Measurements from ENCODE around the gene PRTFDC1. TPM values are rescaled to one million over a fixed set of nuclear protein-coding genes. Genes with fewer than 3 reads are reported as not detected.

The PRTFDC1 gene
- total RNA-seq, 1 experiment from 2014 or later, result not detected

GRCh38 chr10:24871011-24871935 is 81.1 kb downstream of the PRTFDC1 start:
- no TSS peak for BruUV-seq (replicated peaks)
- TF ChIP-seq, protein P1, sequence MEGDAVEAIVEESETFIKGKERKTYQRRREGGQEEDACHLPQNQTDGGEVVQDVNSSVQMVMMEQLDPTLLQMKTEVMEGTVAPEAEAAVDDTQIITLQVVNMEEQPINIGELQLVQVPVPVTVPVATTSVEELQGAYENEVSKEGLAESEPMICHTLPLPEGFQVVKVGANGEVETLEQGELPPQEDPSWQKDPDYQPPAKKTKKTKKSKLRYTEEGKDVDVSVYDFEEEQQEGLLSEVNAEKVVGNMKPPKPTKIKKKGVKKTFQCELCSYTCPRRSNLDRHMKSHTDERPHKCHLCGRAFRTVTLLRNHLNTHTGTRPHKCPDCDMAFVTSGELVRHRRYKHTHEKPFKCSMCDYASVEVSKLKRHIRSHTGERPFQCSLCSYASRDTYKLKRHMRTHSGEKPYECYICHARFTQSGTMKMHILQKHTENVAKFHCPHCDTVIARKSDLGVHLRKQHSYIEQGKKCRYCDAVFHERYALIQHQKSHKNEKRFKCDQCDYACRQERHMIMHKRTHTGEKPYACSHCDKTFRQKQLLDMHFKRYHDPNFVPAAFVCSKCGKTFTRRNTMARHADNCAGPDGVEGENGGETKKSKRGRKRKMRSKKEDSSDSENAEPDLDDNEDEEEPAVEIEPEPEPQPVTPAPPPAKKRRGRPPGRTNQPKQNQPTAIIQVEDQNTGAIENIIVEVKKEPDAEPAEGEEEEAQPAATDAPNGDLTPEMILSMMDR (IDR thresholded peaks at IDR 0.05; ENCODE audit: unreplicated experiment), result no peak
- no peak overlapping the region for H3K4me3 Mint-ChIP-seq (ENCODE audit: unreplicated experiment)
- no peaks in the 10 kb centered on the region for H3K27me3 Mint-ChIP-seq (ENCODE audit: insufficient read depth, unreplicated experiment)
- POLR2A ChIA-PET, result interaction anchor here (0.6 to 1.1 kb wide), 2 partner anchors 14 to 546 kb away, joined by 4 to 5 read pairs; no protein-coding TSS in a partner anchor
- no peak overlapping the region for H3K27ac Mint-ChIP-seq (ENCODE audit: low read depth, unreplicated experiment)
- H3K9me3 Mint-ChIP-seq (ENCODE audit: unreplicated experiment), result peaks cover 7% of the 10 kb centered on the region
- DNase-seq (ENCODE audit: unreplicated experiment), result no peak
- no peaks in the 10 kb centered on the region for H3K36me3 Mint-ChIP-seq (ENCODE audit: insufficient read depth, unreplicated experiment)
- peaks cover 33% of the 10 kb centered on the region for H3K4me1 Mint-ChIP-seq (ENCODE audit: insufficient read depth, unreplicated experiment)
- intact Hi-C loops (cut with micrococcal nuclease), result no loop called here
- CTCF ChIA-PET, result interaction anchor here (0.6 to 1.4 kb wide), 3 partner anchors 18 to 229 kb away, joined by 3 to 4 read pairs (median 3); no protein-coding TSS in a partner anchor

- TF ChIP-seq, protein P1 (IDR thresholded peaks at IDR 0.05; ENCODE audit: unreplicated experiment), result no peak
- Mint-ChIP-seq H3K9me3 (ENCODE audit: unreplicated experiment) (no peaks in the 10 kb centered on the region), H3K4me3 (ENCODE audit: unreplicated experiment) (no peak overlapping the region), H3K27ac (ENCODE audit: low read depth, unreplicated experiment) (no peak overlapping the region), H3K36me3 (ENCODE audit: insufficient read depth, unreplicated experiment) (no peaks in the 10 kb centered on the region), H3K27me3 (ENCODE audit: insufficient read depth, unreplicated experiment) (no peaks in the 10 kb centered on the region), H3K4me1 (ENCODE audit: insufficient read depth, unreplicated experiment) (peaks cover 43% of the 10 kb centered on the region)
- no TSS peak for BruUV-seq (replicated peaks)
- intact Hi-C loops (cut with micrococcal nuclease), result loop anchor here (10.0 kb wide), 1 partner anchor 225 kb away; no protein-coding TSS in a partner anchor
- CTCF ChIA-PET, result interaction anchor here (0.6 to 1.0 kb wide), 2 partner anchors 12 to 212 kb away, joined by 3 to 4 read pairs; no protein-coding TSS in a partner anchor
- POLR2A ChIA-PET, result interaction anchor here (0.6 to 0.9 kb wide), 4 partner anchors 20 to 73 kb away, joined by 3 to 4 read pairs (median 3); no protein-coding TSS in a partner anchor
- no peak for DNase-seq (ENCODE audit: unreplicated experiment)
These were observed 82.9 kb downstream of the PRTFDC1 start for GRCh38 chr10:24869354-24870015.

- intact Hi-C loops (cut with micrococcal nuclease), result loop anchor here (10.0 kb wide), 1 partner anchor 222 kb away; no protein-coding TSS in a partner anchor
- H3K4me3 Mint-ChIP-seq (ENCODE audit: unreplicated experiment), result no peak overlapping the region
- DNase-seq (ENCODE audit: unreplicated experiment), result no peak
- H3K27me3 Mint-ChIP-seq (ENCODE audit: insufficient read depth, unreplicated experiment), result no peaks in the 10 kb centered on the region
- H3K4me1 Mint-ChIP-seq (ENCODE audit: insufficient read depth, unreplicated experiment), result peaks cover 30% of the 10 kb centered on the region
- H3K36me3 Mint-ChIP-seq (ENCODE audit: insufficient read depth, unreplicated experiment), result no peaks in the 10 kb centered on the region
- BruUV-seq (replicated peaks), result no TSS peak
- H3K27ac Mint-ChIP-seq (ENCODE audit: low read depth, unreplicated experiment), result no peak overlapping the region
- CTCF ChIA-PET, result interaction anchor here (0.6 to 1.6 kb wide), 6 partner anchors 22 to 573 kb away, joined by 3 to 9 read pairs (median 4); no protein-coding TSS in a partner anchor
- H3K9me3 Mint-ChIP-seq (ENCODE audit: unreplicated experiment), result no peaks in the 10 kb centered on the region
- TF ChIP-seq, protein P1 (IDR thresholded peaks at IDR 0.05; ENCODE audit: unreplicated experiment), result no peak
- POLR2A ChIA-PET, result interaction anchor here (0.6 to 1.5 kb wide), 5 partner anchors 9 to 81 kb away, joined by 3 to 4 read pairs (median 3); no protein-coding TSS in a partner anchor
These were observed 85.5 kb downstream of the PRTFDC1 start for GRCh38 chr10:24866604-24867583.

Measured in MCF 10A (cell line).